OCI-LY7 (cell line): ENCODE measurements around the gene TUBGCP2. TPM values are rescaled to one million over a fixed set of nuclear protein-coding genes. Genes with fewer than 3 reads are reported as not detected.

ENCODE experiments used
- BruUV-seq: library from RNA; stranded (reverse); fragments of 400-500 nt; replicated peaks from 2 replicates; lab custom pipeline; 2021; lab: Mats Ljungman, UMichigan
- CTCF ChIA-PET: fragments of 300-600 bp; sonication (Branson Sonifier 250); formaldehyde crosslinking; loops from one replicate; lab custom pipeline; 2022; ENCODE audit warnings: antibody characterized with exemption; ENCODE audit not compliant: unreplicated experiment; lab: Charles Lee
- POLR2A ChIA-PET: fragments of 300-600 bp; sonication (Branson Sonifier 250); formaldehyde crosslinking; loops from one replicate; lab custom pipeline; 2022; ENCODE audit warnings: antibody characterized with exemption; lab: Charles Lee
- DNase-seq: peaks from one replicate; pipeline ENCODE4 v3.0.0-alpha.2; 2015; ENCODE audit warnings: low spot score
- H2AFZ ChIP-seq: fragments of 200-600 bp; sonication (generic), shearing (Covaris generic); 2 replicates; pipeline ENCODE4 v1.6.1; 2014; ENCODE audit warnings: mild to moderate bottlenecking, antibody characterized with exemption, low read length, moderate library complexity
- H3K27ac ChIP-seq: fragments of 200-600 bp; sonication (generic); 2 replicates; pipeline ENCODE4 v1.5.1; 2014; ENCODE audit warnings: mixed run types, low read depth, mild to moderate bottlenecking, moderate library complexity, low read length, inconsistent platforms; ENCODE audit not compliant: poor library complexity, severe bottlenecking
- H3K36me3 ChIP-seq: fragments of 200-600 bp; sonication (generic); 2 replicates; pipeline ENCODE4 v1.6.1; 2014; ENCODE audit warnings: mild to moderate bottlenecking, antibody characterized with exemption, low read length, moderate library complexity, mixed read lengths; ENCODE audit not compliant: insufficient read depth
- H3K4me1 ChIP-seq: fragments of 200-600 bp; sonication (generic); 2 replicates; pipeline ENCODE4 v1.5.1; 2014; ENCODE audit warnings: mild to moderate bottlenecking, low read length; ENCODE audit not compliant: insufficient read depth, poor library complexity, severe bottlenecking
- H3K4me2 ChIP-seq: fragments of 200-600 bp; sonication (generic); 2 replicates; pipeline ENCODE4 v1.6.1; 2014; ENCODE audit warnings: mild to moderate bottlenecking, low read length
- H3K4me3 ChIP-seq: fragments of 200-600 bp; sonication (generic); 2 replicates; pipeline ENCODE4 v1.5.1; 2014; ENCODE audit warnings: mild to moderate bottlenecking, low read depth, low read length; ENCODE audit not compliant: poor library complexity, severe bottlenecking
- H3K79me2 ChIP-seq: fragments of 200-600 bp; sonication (generic); 2 replicates; pipeline ENCODE4 v1.6.1; 2016; ENCODE audit warnings: low read depth, mild to moderate bottlenecking, low read length, moderate library complexity, mixed read lengths; ENCODE audit not compliant: insufficient read depth
- H3K9me2 ChIP-seq: fragments of 200-600 bp; sonication (generic); 2 replicates; pipeline ENCODE4 v1.6.1; 2016; ENCODE audit warnings: mild to moderate bottlenecking, low read length, mixed read lengths; ENCODE audit not compliant: insufficient read depth
- H3K9me3 ChIP-seq: fragments of 200-600 bp; sonication (generic); 2 replicates; pipeline ENCODE4 v1.6.1; 2014; ENCODE audit warnings: mild to moderate bottlenecking, mixed run types, low read length, mixed read lengths
- H4K20me1 ChIP-seq: fragments of 200-600 bp; sonication (generic); 2 replicates; pipeline ENCODE4 v1.6.1; 2014; ENCODE audit warnings: mild to moderate bottlenecking, antibody characterized with exemption, low read length, moderate library complexity, mixed read lengths; ENCODE audit not compliant: insufficient read depth
- EZH2phosphoT487 ChIP-seq: fragments of 200-600 bp; sonication (generic); IDR thresholded peaks from 2 replicates; pipeline ENCODE4 v1.6.1; 2018; ENCODE audit warnings: low read depth, borderline replicate concordance, mild to moderate bottlenecking, mixed run types, antibody characterized with exemption, low read length, moderate library complexity, mixed read lengths
- intact Hi-C: fragments of 100-400 bp; cut with micrococcal nuclease; formaldehyde crosslinking; loops from one replicate; pipeline ENCODE4 v1.10.0; 2022; ENCODE audit not compliant: unreplicated experiment
- total RNA-seq, 2 experiments: library from RNA; depleted of rRNA in 1 of 2; stranded (reverse); fragments of >200 nt in 1 of 2; shearing (Covaris generic) in 1 of 2; gene quantifications; 2 replicates each; pipeline ENCODE4 v1.2.3, GENCODE V29; 2014 to 2022
- TF ChIP-seq, protein P1 (sequence below): fragments of 200-600 bp; sonication (generic); conservative IDR thresholded peaks from 2 replicates; pipeline ENCODE4 v1.5.1; 2014; ENCODE audit warnings: mild to moderate bottlenecking, antibody characterized with exemption, low read length, moderate library complexity, mixed read lengths

Gene TUBGCP2
- total RNA-seq, 2 experiments from 2014 or later = 40.5 to 56.1 TPM

- Histone ChIP-seq H3K9me3 (no peaks in the 10 kb centered on the region), H3K4me1 (no peaks in the 10 kb centered on the region), H3K36me3 (no peaks in the 10 kb centered on the region), H3K4me2 (no peak overlapping the region), H4K20me1 (no peaks in the 10 kb centered on the region), H3K4me3 (no peak overlapping the region), H2AFZ (no peak overlapping the region), H3K9me2 (no peaks in the 10 kb centered on the region), H3K27ac (no peak overlapping the region), H3K79me2 (no peaks in the 10 kb centered on the region)
- CTCF ChIA-PET = interaction anchor here (0.7 kb wide), 1 partner anchor 10 kb away, joined by 3 read pairs; no protein-coding TSS in a partner anchor
- TF ChIP-seq, protein P1, sequence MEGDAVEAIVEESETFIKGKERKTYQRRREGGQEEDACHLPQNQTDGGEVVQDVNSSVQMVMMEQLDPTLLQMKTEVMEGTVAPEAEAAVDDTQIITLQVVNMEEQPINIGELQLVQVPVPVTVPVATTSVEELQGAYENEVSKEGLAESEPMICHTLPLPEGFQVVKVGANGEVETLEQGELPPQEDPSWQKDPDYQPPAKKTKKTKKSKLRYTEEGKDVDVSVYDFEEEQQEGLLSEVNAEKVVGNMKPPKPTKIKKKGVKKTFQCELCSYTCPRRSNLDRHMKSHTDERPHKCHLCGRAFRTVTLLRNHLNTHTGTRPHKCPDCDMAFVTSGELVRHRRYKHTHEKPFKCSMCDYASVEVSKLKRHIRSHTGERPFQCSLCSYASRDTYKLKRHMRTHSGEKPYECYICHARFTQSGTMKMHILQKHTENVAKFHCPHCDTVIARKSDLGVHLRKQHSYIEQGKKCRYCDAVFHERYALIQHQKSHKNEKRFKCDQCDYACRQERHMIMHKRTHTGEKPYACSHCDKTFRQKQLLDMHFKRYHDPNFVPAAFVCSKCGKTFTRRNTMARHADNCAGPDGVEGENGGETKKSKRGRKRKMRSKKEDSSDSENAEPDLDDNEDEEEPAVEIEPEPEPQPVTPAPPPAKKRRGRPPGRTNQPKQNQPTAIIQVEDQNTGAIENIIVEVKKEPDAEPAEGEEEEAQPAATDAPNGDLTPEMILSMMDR = no peak
- TF ChIP-seq EZH2phosphoT487 = no peak
- no peak for DNase-seq
- intact Hi-C loops = loop anchor here (10.0 kb wide), 1 partner anchor 272 kb away; no protein-coding TSS in a partner anchor
- POLR2A ChIA-PET = no interaction called here
- no TSS peak for BruUV-seq
Observed at GRCh38 chr10:133242611-133243356, 65.9 kb downstream of the TUBGCP2 start.

GRCh38 chr10:133241501-133242205 is 67.0 kb downstream of the TUBGCP2 start:
- ChIA-PET POLR2A (no interaction called here), CTCF (no interaction called here)
- H3K4me1 ChIP-seq = no peaks in the 10 kb centered on the region
- no peak for DNase-seq
- no peaks in the 10 kb centered on the region for H3K36me3 ChIP-seq
- no peaks in the 10 kb centered on the region for H3K79me2 ChIP-seq
- no peaks in the 10 kb centered on the region for H3K9me3 ChIP-seq
- H3K9me2 ChIP-seq = no peaks in the 10 kb centered on the region
- H4K20me1 ChIP-seq = no peaks in the 10 kb centered on the region
- intact Hi-C loops = loop anchor here (10.0 kb wide), 1 partner anchor 273 kb away; no protein-coding TSS in a partner anchor
- H3K27ac ChIP-seq = no peak overlapping the region
- TF ChIP-seq, protein P1 = no peak
- TF ChIP-seq EZH2phosphoT487 = no peak
- BruUV-seq = no TSS peak
- H3K4me2 ChIP-seq = peak overlapping the region; percentile 51
- H2AFZ ChIP-seq = no peak overlapping the region
- H3K4me3 ChIP-seq = peak overlapping the region; percentile 21
